ENCODE results near the gene PGGT1B. TPM values are rescaled to one million over a fixed set of nuclear protein-coding genes. Genes with fewer than 3 reads are reported as not detected.

The PGGT1B gene
- total RNA-seq, 1 experiment from 2014 or later, result 48.5 TPM

GRCh38 chr5:115214541-115214940, 48.1 kb downstream of the PGGT1B start:
- Mint-ChIP-seq H3K36me3 (ENCODE audit: insufficient read depth, unreplicated experiment) (peaks cover 32% of the 10 kb centered on the region), H3K9me3 (ENCODE audit: unreplicated experiment) (no peaks in the 10 kb centered on the region), H3K4me3 (ENCODE audit: unreplicated experiment) (no peak overlapping the region), H3K27ac (ENCODE audit: low read depth, unreplicated experiment) (no peak overlapping the region), H3K27me3 (ENCODE audit: insufficient read depth, unreplicated experiment) (no peaks in the 10 kb centered on the region), H3K4me1 (ENCODE audit: insufficient read depth, unreplicated experiment) (no peaks in the 10 kb centered on the region)
- BruUV-seq (replicated peaks), result no TSS peak
- no peak for TF ChIP-seq CTCF (IDR thresholded peaks at IDR 0.05; ENCODE audit: unreplicated experiment)
- intact Hi-C loops (cut with micrococcal nuclease), result no loop called here
- no peak for DNase-seq (ENCODE audit: unreplicated experiment)
- ChIA-PET POLR2A (interaction anchor here (0.8 to 1.2 kb wide), 2 partner anchors 8 to 36 kb away, joined by 3 read pairs; no protein-coding TSS in a partner anchor), CTCF (interaction anchor here (0.6 to 1.6 kb wide), 2 partner anchors 103 to 1600 kb away, joined by 3 read pairs; no protein-coding TSS in a partner anchor)

GRCh38 chr5:115209279-115209678, 53.4 kb downstream of the PGGT1B start:
- no peak for TF ChIP-seq CTCF (IDR thresholded peaks at IDR 0.05; ENCODE audit: unreplicated experiment)
- Mint-ChIP-seq H3K27ac (ENCODE audit: low read depth, unreplicated experiment) (no peak overlapping the region), H3K4me1 (ENCODE audit: insufficient read depth, unreplicated experiment) (no peaks in the 10 kb centered on the region), H3K27me3 (ENCODE audit: insufficient read depth, unreplicated experiment) (no peaks in the 10 kb centered on the region), H3K36me3 (ENCODE audit: insufficient read depth, unreplicated experiment) (peaks cover 18% of the 10 kb centered on the region), H3K9me3 (ENCODE audit: unreplicated experiment) (no peaks in the 10 kb centered on the region), H3K4me3 (ENCODE audit: unreplicated experiment) (no peak overlapping the region)
- DNase-seq (ENCODE audit: unreplicated experiment), result no peak
- ChIA-PET CTCF (no interaction called here), POLR2A (no interaction called here)
- intact Hi-C loops (cut with micrococcal nuclease), result no loop called here
- BruUV-seq (replicated peaks), result no TSS peak

DNA sequence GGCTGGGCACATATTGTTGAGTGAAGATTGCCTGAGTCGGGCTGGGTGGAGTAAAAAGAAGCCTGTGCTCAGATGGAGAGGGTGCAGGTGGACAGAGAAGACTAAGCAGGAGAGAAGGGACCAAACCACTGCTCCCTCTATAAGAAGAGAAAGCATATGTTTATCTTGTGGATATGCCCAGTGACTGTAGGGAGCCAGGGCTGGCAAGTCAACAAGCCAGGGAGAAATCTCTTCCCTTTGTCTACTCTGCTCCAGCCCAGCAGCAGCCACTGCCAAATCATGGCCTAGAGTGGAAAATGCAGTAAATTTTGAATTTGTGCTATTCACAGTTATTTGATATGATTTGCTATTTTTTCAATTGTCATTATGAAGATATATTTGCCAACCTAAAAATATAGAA, 59.7 kb downstream of the PGGT1B start:
- ChIA-PET CTCF (no interaction called here), POLR2A (no interaction called here)
- Mint-ChIP-seq H3K9me3 (ENCODE audit: unreplicated experiment) (no peaks in the 10 kb centered on the region), H3K36me3 (ENCODE audit: insufficient read depth, unreplicated experiment) (peaks cover 6% of the 10 kb centered on the region), H3K27ac (ENCODE audit: low read depth, unreplicated experiment) (no peak overlapping the region), H3K4me1 (ENCODE audit: insufficient read depth, unreplicated experiment) (no peaks in the 10 kb centered on the region), H3K27me3 (ENCODE audit: insufficient read depth, unreplicated experiment) (no peaks in the 10 kb centered on the region), H3K4me3 (ENCODE audit: unreplicated experiment) (no peak overlapping the region)
- no TSS peak for BruUV-seq (replicated peaks)
- no peak for DNase-seq (ENCODE audit: unreplicated experiment)
- TF ChIP-seq CTCF (IDR thresholded peaks at IDR 0.05; ENCODE audit: unreplicated experiment), result no peak
- intact Hi-C loops (cut with micrococcal nuclease), result no loop called here

DNA sequence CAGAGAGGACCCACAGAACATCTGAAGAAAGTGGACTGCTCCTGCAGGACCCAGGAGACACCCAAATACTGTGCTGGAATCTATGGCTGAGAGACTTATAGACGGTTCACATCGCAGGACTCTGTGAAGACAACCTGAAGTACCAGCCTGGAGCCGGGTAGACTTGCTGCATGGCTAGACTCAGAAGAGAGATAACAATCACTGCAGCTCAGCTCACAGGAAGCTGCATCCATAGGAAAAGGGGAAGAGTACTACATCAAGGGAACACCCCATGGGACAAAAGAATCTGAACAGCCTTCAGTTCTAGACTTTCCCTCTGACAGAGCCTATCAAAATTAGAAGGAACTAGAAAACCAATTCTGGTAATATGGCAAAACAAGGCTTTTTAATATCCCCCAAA, 66.5 kb downstream of the PGGT1B start:
- POLR2A ChIA-PET, result no interaction called here
- TF ChIP-seq CTCF (IDR thresholded peaks at IDR 0.05; ENCODE audit: unreplicated experiment), result no peak
- intact Hi-C loops (cut with micrococcal nuclease), result no loop called here
- no TSS peak for BruUV-seq (replicated peaks)
- Mint-ChIP-seq H3K4me3 (ENCODE audit: unreplicated experiment) (no peak overlapping the region), H3K27me3 (ENCODE audit: insufficient read depth, unreplicated experiment) (no peaks in the 10 kb centered on the region), H3K27ac (ENCODE audit: low read depth, unreplicated experiment) (no peak overlapping the region), H3K9me3 (ENCODE audit: unreplicated experiment) (no peaks in the 10 kb centered on the region), H3K4me1 (ENCODE audit: insufficient read depth, unreplicated experiment) (no peaks in the 10 kb centered on the region), H3K36me3 (ENCODE audit: insufficient read depth, unreplicated experiment) (peaks cover 6% of the 10 kb centered on the region)
- no peak for DNase-seq (ENCODE audit: unreplicated experiment)
- CTCF ChIA-PET, result interaction anchor here (0.7 kb wide), 1 partner anchor 9 kb away, joined by 3 read pairs; no protein-coding TSS in a partner anchor
